ENCODE data around the gene ENOX1.
"Not testable (repeated sequence)": the region's sequence is repeated elsewhere in the genome, so short reads cannot be mapped to it uniquely, and the experiment has no call there.

ENOX1 gene

DNA sequence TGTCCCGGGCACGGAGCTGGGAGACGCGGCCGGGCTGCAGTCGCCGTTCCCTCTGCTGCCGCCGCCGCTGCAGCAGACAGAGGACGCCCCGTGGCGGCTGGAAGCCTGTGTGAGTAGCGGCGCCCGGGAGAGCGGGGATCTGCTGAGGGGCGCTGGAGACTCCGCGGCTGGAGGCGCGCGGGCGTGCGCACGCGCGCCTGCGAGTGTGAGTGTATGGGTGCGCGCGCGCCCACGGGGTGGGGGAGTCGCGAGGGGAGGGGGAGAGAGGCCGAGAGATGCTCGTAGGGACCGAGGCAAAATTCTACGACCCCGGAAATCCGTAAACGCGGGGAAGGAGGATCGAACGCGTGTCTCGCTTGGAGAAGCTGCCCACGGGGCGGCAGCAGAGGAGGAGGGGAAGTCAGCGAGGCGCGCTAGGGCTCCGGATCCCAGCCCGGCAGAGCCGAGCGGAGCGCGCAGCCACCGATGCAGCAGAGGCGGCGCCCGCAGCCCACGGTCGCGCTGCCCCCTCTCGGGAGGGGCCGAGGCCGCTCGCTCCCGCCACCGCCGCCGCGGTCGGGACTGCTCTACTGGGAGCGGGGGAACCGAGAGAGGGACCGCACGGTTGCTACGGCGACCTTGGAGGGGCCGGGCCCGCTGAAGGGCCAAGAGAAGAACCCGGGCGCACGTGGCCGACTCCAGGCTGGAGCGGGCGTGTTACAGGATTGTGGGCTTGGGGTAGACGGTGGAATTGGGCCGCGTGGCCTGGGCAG, at the start of gene ENOX1:
ENOX1 (minus strand) TSS at position 207 of the 752 bp plus-strand sequence.
- DNase-seq (ENCODE audit: insufficient read length, low spot score) (peak; percentile 34), FAIRE-seq (no peak)

DNA sequence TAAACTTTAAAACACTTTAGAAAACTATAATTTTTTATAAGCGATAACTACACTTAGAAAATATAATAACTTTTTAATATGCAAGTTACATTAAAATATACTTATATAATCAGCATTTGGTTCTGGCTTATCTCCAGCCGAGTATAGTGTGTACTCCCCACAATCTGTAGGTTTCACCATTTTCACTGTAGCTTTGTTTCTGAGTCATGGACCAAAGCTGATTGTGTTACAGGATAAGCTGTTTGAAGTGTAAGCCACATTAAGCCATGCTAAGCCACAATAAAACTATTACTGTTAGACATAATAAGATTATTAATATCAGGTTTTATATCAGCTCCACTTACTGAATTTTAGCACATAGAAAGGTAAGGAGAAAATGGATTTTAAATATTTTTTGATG, 48.9 kb upstream of the ENOX1 start:
- DNase-seq (ENCODE audit: insufficient read length, low spot score) (no peak), FAIRE-seq (no peak)

DNA sequence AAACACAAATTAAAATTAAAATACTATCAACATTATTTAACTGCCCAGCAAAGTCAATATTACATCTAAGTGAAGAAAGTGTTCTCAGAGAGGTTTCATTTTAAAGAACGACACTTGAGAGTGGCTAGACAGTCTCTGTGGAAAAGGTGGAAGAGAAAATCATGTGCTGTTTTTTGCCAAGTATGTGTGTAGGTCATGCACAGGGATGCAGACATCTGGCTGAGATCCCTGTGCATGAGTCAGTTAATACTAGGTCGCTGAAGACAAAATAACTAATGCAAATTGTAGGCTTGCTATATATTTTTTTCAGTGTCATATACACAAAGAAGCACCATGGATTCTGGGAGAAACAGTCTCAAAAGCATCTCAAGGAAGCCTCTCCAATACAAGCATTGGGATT, 44.3 kb upstream of the ENOX1 start:
- no peak for FAIRE-seq
- DNase-seq (ENCODE audit: insufficient read length, low spot score) = no peak

- FAIRE-seq (no peak), DNase-seq (ENCODE audit: insufficient read length, low spot score) (no peak)
Observed at GRCh38 chr13:43830497-43830881, 43.7 kb upstream of the ENOX1 start.

DNA sequence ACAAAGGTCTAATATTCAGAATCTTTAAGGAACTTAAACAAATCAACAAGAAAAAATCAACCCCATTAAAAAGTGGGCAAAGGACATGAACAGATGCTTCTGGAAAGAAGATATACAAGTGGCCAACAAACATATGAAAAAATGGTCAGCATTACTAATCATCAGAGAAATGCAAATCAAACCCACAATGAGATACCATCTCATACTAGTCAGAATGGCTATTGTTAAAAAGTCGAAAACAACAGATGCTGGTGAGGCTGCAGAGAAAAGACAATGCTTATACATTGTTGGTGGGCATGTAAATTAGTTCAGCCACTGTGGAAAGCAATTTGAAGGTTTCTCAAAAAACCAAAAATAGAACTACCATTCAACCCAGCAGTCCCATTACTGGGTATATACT, 37.9 kb upstream of the ENOX1 start:
- not testable (repeated sequence) for FAIRE-seq; DNase-seq (ENCODE audit: insufficient read length, low spot score)

- FAIRE-seq (no peak), DNase-seq (ENCODE audit: insufficient read length, low spot score) (no peak)
Observed at GRCh38 chr13:43822969-43823368, 36.2 kb upstream of the ENOX1 start.

GRCh38 chr13:43816401-43816889, 29.7 kb upstream of the ENOX1 start:
- FAIRE-seq (no peak), DNase-seq (ENCODE audit: insufficient read length, low spot score) (no peak)

- no peak for DNase-seq (ENCODE audit: insufficient read length, low spot score)
- no peak for FAIRE-seq
Observed at GRCh38 chr13:43815204-43815603, 28.4 kb upstream of the ENOX1 start.

DNA sequence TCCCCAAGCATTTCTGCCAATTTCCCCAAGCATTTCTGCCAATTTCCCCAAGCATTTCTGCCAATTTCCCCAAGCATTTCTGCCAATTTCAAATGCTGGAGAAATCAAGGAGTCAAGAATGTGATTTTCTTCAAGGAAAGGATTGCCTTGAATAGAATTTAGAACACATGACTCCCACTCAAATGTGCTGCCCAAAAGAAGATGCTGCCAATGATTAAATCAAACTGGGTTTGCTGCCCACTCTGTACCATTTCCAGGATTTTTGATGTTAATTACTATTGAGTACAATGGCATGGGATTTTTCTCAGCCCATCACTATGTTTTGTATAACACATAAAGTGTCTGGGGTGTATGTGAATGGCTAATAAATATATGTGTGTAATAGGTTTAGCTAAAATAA, 21.9 kb upstream of the ENOX1 start:
- DNase-seq (ENCODE audit: insufficient read length, low spot score) (no peak), FAIRE-seq (no peak)

DNA sequence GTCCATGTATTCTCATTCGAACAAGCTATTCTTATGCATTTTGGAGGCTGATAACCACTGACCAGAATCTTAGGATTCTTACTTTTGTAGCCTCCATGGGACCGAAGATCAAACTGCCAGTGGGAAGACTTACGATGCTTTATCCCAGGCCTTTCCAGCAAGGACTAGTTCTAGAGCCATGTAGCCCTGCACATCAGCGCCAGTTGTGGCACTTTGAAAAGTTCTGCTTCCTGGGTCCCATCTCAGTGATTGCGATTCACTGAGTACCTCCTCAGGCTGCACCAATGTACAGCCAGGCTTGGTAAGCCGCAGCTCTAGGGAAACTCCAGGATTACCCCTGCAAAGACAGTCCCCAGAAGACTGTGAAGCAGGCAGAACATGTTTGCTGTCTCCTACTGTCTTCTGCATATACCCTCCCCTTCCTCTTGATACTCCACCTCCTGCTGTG, 18.9 kb upstream of the ENOX1 start:
- FAIRE-seq (no peak), DNase-seq (ENCODE audit: insufficient read length, low spot score) (no peak)

DNA sequence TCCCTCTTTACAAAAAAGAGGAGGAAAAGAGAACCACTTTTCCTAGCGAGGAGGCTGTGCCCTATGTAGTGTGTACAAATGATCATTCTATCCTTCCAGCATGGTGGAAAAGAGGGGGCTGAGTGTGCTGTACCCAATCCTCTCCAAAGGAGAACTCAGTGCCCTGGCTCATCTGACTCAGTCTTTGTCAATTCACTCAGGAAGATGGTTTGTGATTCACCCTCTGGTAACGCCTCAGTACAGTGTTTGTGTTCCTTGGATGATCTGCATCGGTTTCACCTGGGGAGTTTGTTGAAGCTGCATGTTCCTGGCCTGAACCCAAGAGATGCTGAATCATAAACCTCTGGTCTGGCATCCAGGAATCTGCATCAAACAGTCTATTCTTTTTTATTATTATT, 18.3 kb upstream of the ENOX1 start:
- FAIRE-seq (no peak), DNase-seq (ENCODE audit: insufficient read length, low spot score) (no peak)

DNA sequence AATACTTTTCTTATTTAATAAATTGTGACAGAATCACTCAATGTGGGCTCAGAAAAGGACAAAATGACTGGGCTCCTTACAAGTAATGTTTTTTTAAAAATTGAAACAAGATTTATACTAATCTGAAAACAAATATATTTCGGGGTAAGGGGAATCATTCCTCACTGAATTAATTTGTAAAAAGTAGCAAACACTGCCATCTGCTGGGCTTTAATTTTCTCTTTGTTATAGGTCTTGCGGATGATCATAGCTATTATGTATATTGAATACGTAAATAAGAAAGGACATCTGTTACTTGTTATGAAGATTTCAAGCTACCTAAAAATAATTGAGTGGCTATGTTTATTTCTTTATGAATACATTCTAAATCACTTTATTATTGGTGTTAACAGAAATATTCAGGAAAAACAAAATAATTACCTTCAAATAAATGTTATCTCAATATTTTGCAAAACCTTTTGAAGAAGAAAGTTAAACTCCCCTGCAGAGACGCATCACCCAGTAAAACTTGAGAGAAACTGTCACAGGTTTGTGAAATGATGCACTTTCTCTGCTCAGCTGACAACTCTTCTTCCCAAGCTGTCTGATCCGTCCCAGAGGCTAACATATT, 17.8 kb upstream of the ENOX1 start:
- DNase-seq (ENCODE audit: insufficient read length, low spot score) = no peak
- peak; percentile 83 for FAIRE-seq

GRCh38 chr13:43802511-43802910, 15.7 kb upstream of the ENOX1 start:
- DNase-seq (ENCODE audit: insufficient read length, low spot score) (no peak), FAIRE-seq (no peak)

GRCh38 chr13:43800828-43801227, 14.1 kb upstream of the ENOX1 start:
- DNase-seq (ENCODE audit: insufficient read length, low spot score) (no peak), FAIRE-seq (no peak)

- no peak for DNase-seq (ENCODE audit: insufficient read length, low spot score)
- no peak for FAIRE-seq
Observed at GRCh38 chr13:43799191-43799590, 12.4 kb upstream of the ENOX1 start.

DNA sequence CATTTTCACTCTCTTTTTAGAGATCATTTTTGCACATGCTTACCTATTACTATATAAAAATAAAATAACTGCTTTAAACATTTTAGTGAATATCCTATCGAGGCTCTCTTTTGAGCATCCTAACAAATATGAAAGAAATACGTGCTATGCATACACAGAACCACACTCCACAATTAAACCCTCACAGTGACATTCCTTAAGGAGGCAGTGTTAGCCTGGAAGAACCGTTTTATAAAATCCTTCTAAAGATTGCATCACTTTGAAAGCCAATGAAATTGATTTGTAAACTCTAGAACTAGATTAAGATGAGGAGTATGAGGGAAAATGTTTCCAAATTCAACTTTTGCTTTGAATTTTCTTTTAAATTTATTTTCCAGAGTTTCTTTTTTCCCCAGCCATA, 11.1 kb upstream of the ENOX1 start:
- FAIRE-seq (no peak), DNase-seq (ENCODE audit: insufficient read length, low spot score) (no peak)

DNA sequence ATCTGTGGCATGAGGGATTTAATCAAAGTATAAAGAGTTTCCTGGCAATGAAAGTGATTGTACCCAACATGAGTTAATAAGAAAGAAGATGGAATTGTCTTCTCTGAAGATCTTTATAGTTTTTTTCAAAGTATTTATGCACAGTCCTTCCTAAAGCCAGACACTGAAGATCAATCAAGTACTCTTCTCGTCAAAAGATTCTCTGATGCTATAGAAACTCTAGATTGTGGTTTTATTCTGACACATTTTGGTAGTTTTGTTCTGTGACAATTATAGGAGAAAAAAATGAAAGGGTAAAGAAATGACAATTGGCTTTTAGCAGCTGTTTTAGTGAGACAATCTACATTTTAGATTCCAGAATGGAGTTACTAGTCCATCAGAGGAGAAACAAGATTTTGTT, 10.4 kb upstream of the ENOX1 start:
- no peak for FAIRE-seq
- DNase-seq (ENCODE audit: insufficient read length, low spot score) = no peak

DNA sequence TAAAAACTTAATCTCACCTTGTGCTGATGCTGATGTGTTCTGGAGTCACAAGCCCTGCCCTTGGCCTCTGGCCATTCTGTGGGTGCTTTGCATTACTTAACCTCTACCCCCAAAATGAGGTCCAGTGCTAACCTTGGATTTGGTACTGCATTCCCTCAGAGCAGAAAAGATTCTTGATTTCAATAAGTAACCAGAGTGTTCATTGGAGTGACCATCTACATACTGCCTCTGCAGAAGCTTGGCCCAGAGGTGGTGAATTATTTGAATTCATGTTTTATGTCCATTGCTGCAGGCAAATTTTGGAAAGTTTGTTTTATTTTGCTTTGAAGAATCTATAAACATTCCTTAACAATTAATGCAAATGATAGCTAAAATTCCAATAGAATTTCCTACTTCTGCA, 7.6 kb upstream of the ENOX1 start:
- FAIRE-seq = no peak

GRCh38 chr13:43792076-43792881, 5.5 kb upstream of the ENOX1 start:
- no peak for DNase-seq (ENCODE audit: insufficient read length, low spot score)
- no peak for FAIRE-seq

More for the DNA sequence above, 7.6 kb upstream of the ENOX1 start:
- no peak for DNase-seq (ENCODE audit: insufficient read length, low spot score)

DNA sequence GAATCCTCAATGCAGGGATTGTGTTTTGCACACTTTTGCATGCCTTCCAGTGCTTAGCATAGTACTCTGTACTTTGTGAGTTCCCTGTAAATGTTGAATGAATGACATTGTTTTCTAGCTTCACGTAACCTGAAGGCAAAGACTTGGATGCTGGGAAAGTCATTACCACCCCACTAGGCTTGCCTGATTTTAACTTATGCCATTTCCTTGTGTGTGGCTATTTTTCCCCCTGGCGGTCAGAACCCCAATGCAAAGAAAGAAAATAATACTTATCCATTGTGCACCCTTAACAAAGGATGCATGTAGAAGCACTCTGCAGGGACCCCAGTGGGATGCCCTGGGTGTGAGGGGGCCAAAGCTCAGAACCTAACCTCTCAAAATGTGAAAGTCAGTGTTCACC, 1.2 kb upstream of the ENOX1 start:
- DNase-seq (ENCODE audit: insufficient read length, low spot score) (no peak), FAIRE-seq (no peak)

GRCh38 chr13:43787518-43787891, 733 bp upstream of the ENOX1 start:
- FAIRE-seq (no peak), DNase-seq (ENCODE audit: insufficient read length, low spot score) (no peak)

- DNase-seq (ENCODE audit: insufficient read length, low spot score) (no peak), FAIRE-seq (no peak)
Observed at GRCh38 chr13:43786472-43786765, 353 bp downstream of the ENOX1 start.

Measured in GM19239 (cell line).